H1 (cell line): ENCODE measurements around the gene SRXN1. TPM values are rescaled to one million over a fixed set of nuclear protein-coding genes. Genes with fewer than 3 reads are reported as not detected.
A peak's percentile ranks its signal among the peaks of the same experiment; 100 is the strongest.

Experiments
- CTCF ChIA-PET: fragments of 300-600 bp; sonication (Branson Sonifier 250); formaldehyde crosslinking; loops from one replicate; lab custom pipeline; 2021; ENCODE audit not compliant: partially characterized antibody; lab: Charles Lee
- POLR2A ChIA-PET: fragments of 300-600 bp; sonication (Branson Sonifier 250); formaldehyde crosslinking; loops from one replicate; lab custom pipeline; 2021; ENCODE audit warnings: inconsistent platforms; ENCODE audit not compliant: partially characterized antibody; lab: Charles Lee
- DNase-seq, 2 experiments: peaks; one replicate each; pipeline versions ENCODE4 v3.0.0 to v3.0.0-alpha.2; 2010 to 2022; ENCODE audit warnings: low spot score in 2 of 2, low read depth in 1 of 2, mixed read lengths in 1 of 2
- FAIRE-seq: peaks from 2 replicates; lab custom pipeline; 2011; peaks lifted over from hg19 to GRCh38; lab: Jason Lieb, UNC
- H2AFZ ChIP-seq: 2 replicates; pipeline ENCODE4 v1.8.1; 2012; ENCODE audit warnings: low read length, inconsistent platforms
- H2AK5ac ChIP-seq: 2 replicates; pipeline ENCODE4 v1.6.1; 2013; ENCODE audit warnings: low read depth, low read length
- H2BK120ac ChIP-seq: replicated peaks from 2 replicates; pipeline ENCODE3; 2013; ENCODE audit warnings: low read depth, low read length, inconsistent platforms
- H2BK12ac ChIP-seq: 2 replicates; pipeline ENCODE4 v1.6.1; 2013; ENCODE audit warnings: low read depth, low read length
- H2BK15ac ChIP-seq: 2 replicates; pipeline ENCODE4 v1.6.1; 2013; ENCODE audit warnings: low read length
- H2BK20ac ChIP-seq: 2 replicates; pipeline ENCODE4 v1.6.1; 2013; ENCODE audit warnings: low read length
- H2BK5ac ChIP-seq: 2 replicates; pipeline ENCODE4 v1.6.1; 2013; ENCODE audit warnings: low read depth, low read length
- H3K14ac ChIP-seq: 2 replicates; pipeline ENCODE4 v1.6.1; 2013; ENCODE audit warnings: inconsistent platforms; ENCODE audit not compliant: insufficient read length
- H3K18ac ChIP-seq: 2 replicates; pipeline ENCODE4 v1.6.1; 2013; ENCODE audit warnings: low read length; ENCODE audit errors: extremely low read depth
- H3K23ac ChIP-seq: 2 replicates; pipeline ENCODE4 v1.6.1; 2013; ENCODE audit warnings: inconsistent platforms; ENCODE audit not compliant: insufficient read length
- H3K23me2 ChIP-seq: 2 replicates; pipeline ENCODE4 v1.6.1; 2013; ENCODE audit warnings: low read depth, low read length
- H3K27ac ChIP-seq: 2 replicates; pipeline ENCODE4 v1.6.1; 2011; ENCODE audit warnings: low read depth, low read length, inconsistent platforms
- H3K27me3 ChIP-seq, 4 experiments: replicated peaks in 1 of 4; 1 replicate in 1 of 4; 2 replicates in 3 of 4; pipeline versions ENCODE4 v1.6.1 to v1.8.1; 2011 to 2013; ENCODE audit warnings: low read length in 3 of 4, mild to moderate bottlenecking in 3 of 4, inconsistent platforms in 2 of 4, mixed read lengths in 2 of 4, moderate library complexity in 1 of 4; ENCODE audit not compliant: control insufficient read depth in 3 of 4, insufficient read depth in 3 of 4; ENCODE audit errors: extremely low read depth in 1 of 4
- H3K36me3 ChIP-seq, 4 experiments: 2 replicates each; pipeline versions ENCODE4 v1.6.1 to v1.8.1; 2011 to 2013; ENCODE audit warnings: mild to moderate bottlenecking in 4 of 4, low read length in 3 of 4, moderate library complexity in 2 of 4, control low read depth in 1 of 4, inconsistent platforms in 1 of 4; ENCODE audit not compliant: insufficient read depth in 4 of 4, control insufficient read depth in 2 of 4
- H3K4ac ChIP-seq: replicated peaks from 2 replicates; pipeline ENCODE3; 2013; ENCODE audit warnings: low read length, low read depth, mixed read lengths, inconsistent platforms; ENCODE audit not compliant: insufficient read length
- H3K4me1 ChIP-seq, 4 experiments: replicated peaks in 1 of 4; 1 replicate in 1 of 4; 2 replicates in 3 of 4; pipeline versions ENCODE4 v1.6.1 to v1.8.1; 2011 to 2013; ENCODE audit warnings: low read length in 3 of 4, inconsistent platforms in 2 of 4, mixed read lengths in 1 of 4; ENCODE audit not compliant: insufficient read depth in 4 of 4, control insufficient read depth in 3 of 4
- H3K4me2 ChIP-seq, 2 experiments: 2 replicates each; pipeline versions ENCODE4 v1.6.1 to v1.8.1; 2011 to 2013; ENCODE audit warnings: low read depth in 2 of 2, low read length in 2 of 2, control low read depth in 1 of 2, inconsistent platforms in 1 of 2, mild to moderate bottlenecking in 1 of 2; ENCODE audit not compliant: insufficient read depth in 1 of 2
- H3K4me3 ChIP-seq, 4 experiments: fragments of 200-600, 300-600 bp in 1 of 4; sonication (generic), shearing (Covaris generic), sonication (Bioruptor Twin) in 1 of 4; 2 replicates each; pipeline versions ENCODE4 v1.5.1 to v1.8.1; 2011 to 2016; ENCODE audit warnings: low read length in 4 of 4, low read depth in 3 of 4, control low read depth in 2 of 4, inconsistent platforms in 2 of 4, mild to moderate bottlenecking in 2 of 4, mixed read lengths in 1 of 4, moderate library complexity in 1 of 4; ENCODE audit not compliant: insufficient read depth in 2 of 4; ENCODE audit errors: extremely low read depth in 1 of 4
- H3K56ac ChIP-seq: replicated peaks from 2 replicates; pipeline ENCODE3; 2013; ENCODE audit warnings: low read depth, mild to moderate bottlenecking, mixed read lengths, low read length, inconsistent platforms; ENCODE audit not compliant: insufficient read length
- H3K79me1 ChIP-seq: 2 replicates; pipeline ENCODE4 v1.6.1; 2013; ENCODE audit warnings: low read depth, low read length, control low read depth
- H3K79me2 ChIP-seq, 2 experiments: 2 replicates each; pipeline versions ENCODE4 v1.6.1 to v1.8.1; 2012 to 2013; ENCODE audit warnings: low read length in 2 of 2, mild to moderate bottlenecking in 2 of 2, inconsistent platforms in 1 of 2; ENCODE audit not compliant: insufficient read depth in 2 of 2, control insufficient read depth in 1 of 2
- H3K9ac ChIP-seq, 4 experiments: replicated peaks in 1 of 4; 1 replicate in 1 of 4; 2 replicates in 3 of 4; pipeline versions ENCODE4 v1.6.1 to v1.8.1; 2011 to 2013; ENCODE audit warnings: low read depth in 3 of 4, low read length in 3 of 4, control low read depth in 2 of 4, mild to moderate bottlenecking in 2 of 4, moderate library complexity in 2 of 4, inconsistent platforms in 1 of 4; ENCODE audit errors: extremely low read depth in 1 of 4
- H3K9me3 ChIP-seq, 2 experiments: 2 replicates each; pipeline versions ENCODE4 v1.6.1 to v1.8.1; 2012 to 2013; ENCODE audit warnings: mild to moderate bottlenecking in 2 of 2, moderate library complexity in 2 of 2, control low read depth in 1 of 2, inconsistent platforms in 1 of 2, low read depth in 1 of 2, low read length in 1 of 2, mixed read lengths in 1 of 2; ENCODE audit not compliant: insufficient read depth in 2 of 2
- H4K20me1 ChIP-seq, 2 experiments: replicated peaks in 1 of 2; 2 replicates each; pipeline versions ENCODE3 to v1.8.1; 2011 to 2013; ENCODE audit warnings: inconsistent platforms in 2 of 2, low read length in 2 of 2, mild to moderate bottlenecking in 1 of 2; ENCODE audit not compliant: insufficient read depth in 2 of 2, control insufficient read depth in 1 of 2
- H4K5ac ChIP-seq: 2 replicates; pipeline ENCODE4 v1.6.1; 2013; ENCODE audit warnings: low read length, low read depth, mixed read lengths, inconsistent platforms; ENCODE audit not compliant: insufficient read length
- H4K8ac ChIP-seq: 2 replicates; pipeline ENCODE4 v1.8.0; 2013; ENCODE audit warnings: mild to moderate bottlenecking, moderate library complexity, low read length, inconsistent platforms; ENCODE audit not compliant: insufficient read depth; ENCODE audit errors: extremely low read depth
- H4K91ac ChIP-seq: replicated peaks from 2 replicates; pipeline ENCODE3; 2013; ENCODE audit warnings: low read length, mixed read lengths, inconsistent platforms; ENCODE audit not compliant: insufficient read length
- BACH1 ChIP-seq: IDR thresholded peaks from 2 replicates; pipeline ENCODE4 v1.6.1; 2012; ENCODE audit warnings: low read length, improper control_type of control experiment
- BRCA1 ChIP-seq: IDR thresholded peaks from 2 replicates; pipeline ENCODE4 v1.6.1; 2012; ENCODE audit warnings: low read depth, low read length, improper control_type of control experiment
- HDAC6 ChIP-seq: IDR thresholded peaks from one replicate; pipeline ENCODE4 v1.7.1; 2012; ENCODE audit warnings: low read depth, mild to moderate bottlenecking, inconsistent platforms, low read length, moderate library complexity
- JUND ChIP-seq: IDR thresholded peaks from 2 replicates; pipeline ENCODE4 v1.6.1; 2011; ENCODE audit warnings: mild to moderate bottlenecking, improper control_type of control experiment, low read length
- MAFK ChIP-seq: IDR thresholded peaks from 2 replicates; pipeline ENCODE4 v1.6.1; 2012; ENCODE audit warnings: low read depth, mild to moderate bottlenecking, improper control_type of control experiment, low read length
- RNF2 ChIP-seq: fragments of 200-900, 300-1000 bp; sonication (generic); IDR thresholded peaks from 2 replicates; pipeline ENCODE4 v1.7.1; 2016; ENCODE audit warnings: borderline replicate concordance, low read depth, mild to moderate bottlenecking, antibody characterized with exemption, low read length; ENCODE audit not compliant: poor library complexity, severe bottlenecking; ENCODE audit errors: missing control alignments
- RXRA ChIP-seq: IDR thresholded peaks from 2 replicates; pipeline ENCODE4 v1.6.1; 2011; ENCODE audit warnings: low read depth, mild to moderate bottlenecking, low read length, moderate library complexity; ENCODE audit not compliant: insufficient read depth
- SAP30 ChIP-seq: fragments of 300-600 bp; sonication (generic); IDR thresholded peaks from 2 replicates; pipeline ENCODE4 v1.7.1; 2012; ENCODE audit warnings: low read length, moderate library complexity, mild to moderate bottlenecking, inconsistent platforms; ENCODE audit not compliant: insufficient read depth, insufficient replicate concordance
- SIN3A ChIP-seq, 2 experiments: IDR thresholded peaks in 1 of 2; conservative IDR thresholded peaks in 1 of 2; 2 replicates each; pipeline ENCODE4 v1.6.1; 2011 to 2012; ENCODE audit warnings: low read length in 2 of 2, improper control_type of control experiment in 1 of 2, low read depth in 1 of 2, mild to moderate bottlenecking in 1 of 2
- SP1 ChIP-seq: IDR thresholded peaks from 2 replicates; pipeline ENCODE4 v1.6.1; 2011; ENCODE audit warnings: low read depth, low read length
- YY1 ChIP-seq: IDR thresholded peaks from 2 replicates; pipeline ENCODE4 v1.6.1; 2011; ENCODE audit warnings: low read depth, mild to moderate bottlenecking, low read length
- WGBS, 2 experiments: shearing (Covaris generic) in 1 of 2; methylation state at CpG; one replicate each; pipeline versions ENCODE4 v1.1.6 to v1.1.7; 2013 to 2015; ENCODE audit warnings: low lambda C conversion rate in 2 of 2, mixed read lengths in 2 of 2, inconsistent platforms in 1 of 2, low coverage in 1 of 2, missing lambda C conversion rate in 1 of 2; ENCODE audit not compliant: insufficient replicate concordance in 2 of 2, insufficient coverage in 1 of 2, insufficient read length in 1 of 2; ENCODE audit errors: extremely low coverage in 1 of 2, missing lambda C conversion rate in 1 of 2; 5-methylcytosine and 5-hydroxymethylcytosine counted together
- polyA plus RNA-seq, 7 experiments: library from polyadenylated mRNA; depleted of rRNA in 3 of 7; stranded (reverse) in 5 of 7; unstranded in 2 of 7; fragments of >200 nt in 5 of 7; fragments of 200-250 nt in 2 of 7; gene quantifications; 1 replicate in 5 of 7; 2 replicates in 1 of 7; 4 replicates in 1 of 7; pipeline versions ENCODE4 v1.2.1 to v1.2.3, GENCODE V29; 2011 to 2013; ENCODE audit warnings: missing spikeins in 2 of 7, mixed read lengths in 2 of 7
- total RNA-seq: library from RNA; stranded (reverse); fragmentation: NEBNext Ultra II Directional; extraction: Animal tissue kit (Norgen Biotek cat#: 25700); gene quantifications from 2 replicates; pipeline ENCODE4 v1.2.1, GENCODE V29; 2021
- TF ChIP-seq, protein P1 (sequence below): IDR thresholded peaks from 2 replicates; pipeline ENCODE4 v1.6.1; 2012; ENCODE audit warnings: inconsistent platforms

Gene SRXN1
- total and polyA plus RNA-seq, 2 of the 8 experiments (the other 6 are each of a cell fraction or from before 2014, with no cell fraction given) = 12.2 to 15.8 TPM

DNA sequence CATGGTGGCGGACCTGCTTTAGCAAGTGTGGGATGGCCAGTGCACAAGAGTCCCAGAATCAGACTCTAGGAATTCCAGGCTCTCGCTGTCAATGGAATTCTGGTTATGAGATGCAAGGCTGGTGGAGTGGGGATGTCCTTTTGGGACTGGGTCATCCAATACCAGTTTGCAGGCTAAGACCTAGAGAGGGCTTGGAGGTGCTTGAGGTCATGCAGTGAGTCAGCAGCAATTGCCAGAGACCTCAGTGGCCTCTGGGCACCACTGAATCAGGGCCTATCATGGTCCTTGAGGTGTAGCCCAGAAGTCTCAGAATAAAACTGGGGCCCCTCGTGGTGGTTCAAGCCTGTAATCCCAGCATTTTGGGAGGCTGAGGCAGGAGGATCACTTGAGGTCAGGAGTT, 24.0 kb upstream of the SRXN1 start:
- Histone ChIP-seq H3K14ac (no peak overlapping the region), H4K8ac (no peak overlapping the region), H2BK15ac (no peak overlapping the region; the same call in 1 of the 2 replicates), H3K9me3 (no peaks in the 10 kb centered on the region), H3K23me2 (peaks cover 13% of the 10 kb centered on the region; the same call in 1 of the 2 replicates), H3K27me3 (peaks cover 3 to 38% (median 32%) of the 10 kb centered on the region in 4 experiments), H3K4me3 (peak overlapping the region; percentile 48 to 92 (median 58); a peak in 7 of 8 replicates), H3K18ac (peak overlapping the region; percentile 24), H3K36me3 (no peaks in the 10 kb centered on the region), H2BK5ac (peak overlapping the region; percentile 56; the same call in 1 of the 2 replicates), H2BK12ac (peak overlapping the region; percentile 94; the same call in 1 of the 2 replicates), H3K4me1 (peaks cover 0 to 13% (median 7%) of the 10 kb centered on the region in 4 experiments; a peak in 5 of 7 replicates), H2AFZ (peak overlapping the region; percentile 4; the same call in 1 of the 2 replicates), H2BK120ac (no peak overlapping the region), H3K23ac (no peak overlapping the region), H2AK5ac (no peak overlapping the region), H3K79me2 (no peaks in the 10 kb centered on the region), H3K4ac (no peak overlapping the region), H3K9ac (no peak overlapping the region)
- no peak for DNase-seq
- no peak for FAIRE-seq
- ChIA-PET CTCF (interaction anchor here (0.7 to 14.1 kb wide), 5 partner anchors 10 to 50 kb away, joined by 3 to 116 read pairs (median 4); no protein-coding TSS in a partner anchor), POLR2A (interaction anchor here (0.7 to 1.8 kb wide), 4 partner anchors 10 to 51 kb away, joined by 3 to 7 read pairs (median 3); no protein-coding TSS in a partner anchor)
- WGBS, 2 experiments = 77% methylated on average over 2 of the region's 3 CpGs; no CpG with 5 or more reads in 1 of the 2 experiments
- TF ChIP-seq YY1 = no peak
- no peak for TF ChIP-seq HDAC6
- TF ChIP-seq SIN3A (conservative IDR thresholded peaks at IDR 0.05 in 1 of 2, IDR thresholded peaks at IDR 0.05 in 1 of 2; ENCODE audit: low read depth in 1 of 2, low read length in 2 of 2) = no peak
- TF ChIP-seq MAFK = no peak
- TF ChIP-seq RNF2 = no peak
- TF ChIP-seq, protein P1, sequence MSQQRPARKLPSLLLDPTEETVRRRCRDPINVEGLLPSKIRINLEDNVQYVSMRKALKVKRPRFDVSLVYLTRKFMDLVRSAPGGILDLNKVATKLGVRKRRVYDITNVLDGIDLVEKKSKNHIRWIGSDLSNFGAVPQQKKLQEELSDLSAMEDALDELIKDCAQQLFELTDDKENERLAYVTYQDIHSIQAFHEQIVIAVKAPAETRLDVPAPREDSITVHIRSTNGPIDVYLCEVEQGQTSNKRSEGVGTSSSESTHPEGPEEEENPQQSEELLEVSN = no peak
- TF ChIP-seq SAP30 = no peak
- TF ChIP-seq JUND = no peak
- no peak for TF ChIP-seq BRCA1
- no peak for TF ChIP-seq RXRA
- no peak for TF ChIP-seq BACH1
- no peak for TF ChIP-seq SP1
- TF ChIP-seq, all 59 proteins: peak for 0
- peak overlapping the region; percentile 6 for H4K5ac ChIP-seq
- no peak overlapping the region for H4K91ac ChIP-seq
- H4K20me1 ChIP-seq = no peaks in the 10 kb centered on the region
- no peak overlapping the region for H3K56ac ChIP-seq
- peak overlapping the region; percentile 95; the same call in 1 of the 2 replicates for H2BK20ac ChIP-seq
- H3K27ac ChIP-seq = no peak overlapping the region
- no peaks in the 10 kb centered on the region for H3K79me1 ChIP-seq
- H3K4me2 ChIP-seq = peak overlapping the region; percentile 96 to 99
